ENCODE results near the gene OR6A2. TPM values are rescaled to one million over a fixed set of nuclear protein-coding genes. Genes with fewer than 3 reads are reported as not detected.
A peak's percentile ranks its signal among the peaks of the same experiment; 100 is the strongest.
"Not testable (repeated sequence)": the region's sequence is repeated elsewhere in the genome, so short reads cannot be mapped to it uniquely, and the experiment has no call there.

Gene OR6A2
- total RNA-seq, 1 donor from 2014 or later = 0.21 TPM

DNA sequence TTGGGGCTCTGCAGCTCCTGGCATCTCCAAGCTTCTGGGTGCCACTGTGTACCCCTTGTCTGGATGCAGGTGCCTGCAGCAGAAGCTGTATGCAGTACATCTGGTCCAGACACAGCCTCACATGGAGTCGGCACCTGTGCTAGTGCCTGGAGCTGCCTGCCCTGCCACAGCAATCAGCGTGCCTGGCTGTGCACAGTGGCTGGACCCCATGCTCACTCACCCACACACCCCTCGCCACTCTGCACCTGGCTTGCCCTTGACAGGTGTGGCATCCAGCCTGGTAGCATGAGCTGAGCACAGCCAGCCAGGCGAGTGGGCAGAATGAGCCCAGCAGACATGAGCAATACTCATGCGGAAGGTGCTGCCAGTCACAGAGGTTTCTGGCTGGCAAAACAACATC is 19.5 kb upstream of the OR6A2 start:
- Mint-ChIP-seq H3K4me3 (no peak overlapping the region), H3K4me1 (no peaks in the 10 kb centered on the region), H3K27ac (ENCODE audit: unreplicated experiment) (no peak overlapping the region), H3K27me3 (ENCODE audit: low read depth) (no peaks in the 10 kb centered on the region), H3K36me3 (ENCODE audit: low read depth) (peaks cover 5% of the 10 kb centered on the region), H3K9me3 (peaks cover 4% of the 10 kb centered on the region)
- TF ChIP-seq CTCF (conservative IDR thresholded peaks at IDR 0.05) = no peak
- DNase-seq (ENCODE audit: low read depth, low spot score) = no peak

GRCh38 chr11:6817694-6818093 is 18.2 kb upstream of the OR6A2 start:
- no peak overlapping the region for H3K4me3 Mint-ChIP-seq
- no peak for DNase-seq (ENCODE audit: low read depth, low spot score)
- no peaks in the 10 kb centered on the region for H3K27me3 Mint-ChIP-seq (ENCODE audit: low read depth)
- H3K9me3 Mint-ChIP-seq = peaks cover 4% of the 10 kb centered on the region
- no peaks in the 10 kb centered on the region for H3K4me1 Mint-ChIP-seq
- peaks cover 5% of the 10 kb centered on the region for H3K36me3 Mint-ChIP-seq (ENCODE audit: low read depth)
- H3K27ac Mint-ChIP-seq (ENCODE audit: unreplicated experiment) = no peak overlapping the region
- TF ChIP-seq CTCF (conservative IDR thresholded peaks at IDR 0.05) = no peak

- Mint-ChIP-seq H3K9me3 (no peaks in the 10 kb centered on the region), H3K4me3 (no peak overlapping the region), H3K27me3 (ENCODE audit: low read depth) (no peaks in the 10 kb centered on the region), H3K27ac (ENCODE audit: unreplicated experiment) (no peak overlapping the region), H3K4me1 (no peaks in the 10 kb centered on the region), H3K36me3 (ENCODE audit: low read depth) (no peaks in the 10 kb centered on the region)
- TF ChIP-seq CTCF (conservative IDR thresholded peaks at IDR 0.05) = no peak
- no peak for DNase-seq (ENCODE audit: low read depth, low spot score)
These were observed 14.2 kb upstream of the OR6A2 start for GRCh38 chr11:6813656-6814055.

- Mint-ChIP-seq H3K4me1 (no peaks in the 10 kb centered on the region), H3K9me3 (no peaks in the 10 kb centered on the region), H3K27ac (ENCODE audit: unreplicated experiment) (no peak overlapping the region), H3K4me3 (no peak overlapping the region), H3K36me3 (ENCODE audit: low read depth) (no peaks in the 10 kb centered on the region), H3K27me3 (ENCODE audit: low read depth) (no peaks in the 10 kb centered on the region)
- DNase-seq (ENCODE audit: low read depth, low spot score) = peak; percentile 29
- peak; percentile 87 for TF ChIP-seq CTCF (conservative IDR thresholded peaks at IDR 0.05)
These were observed 13.0 kb upstream of the OR6A2 start for GRCh38 chr11:6812390-6813005.

DNA sequence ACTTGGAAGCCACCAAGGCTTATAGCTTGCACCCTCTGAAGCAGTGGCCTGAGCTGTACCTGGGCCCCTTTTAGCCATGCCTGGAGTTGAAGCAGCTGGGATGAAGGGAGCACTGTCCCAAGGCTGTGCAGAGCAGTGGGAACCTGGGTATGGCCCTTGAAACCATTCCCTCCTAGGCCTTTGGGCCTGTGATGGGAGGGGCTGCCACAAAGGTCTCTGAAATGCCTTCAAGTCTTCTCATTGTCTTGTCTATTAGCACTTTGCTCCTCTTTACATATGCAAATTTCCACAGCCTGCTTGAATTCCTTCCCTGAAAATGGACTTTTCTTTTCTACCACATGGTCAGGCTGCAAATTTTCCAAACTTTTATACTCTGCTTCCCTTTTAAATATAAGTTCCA is 1.6 kb upstream of the OR6A2 start:
- not testable (repeated sequence) for DNase-seq (ENCODE audit: low read depth, low spot score); H3K36me3 Mint-ChIP-seq (ENCODE audit: low read depth); H3K27me3 Mint-ChIP-seq (ENCODE audit: low read depth); H3K9me3 Mint-ChIP-seq; H3K27ac Mint-ChIP-seq (ENCODE audit: unreplicated experiment); H3K4me1 Mint-ChIP-seq; H3K4me3 Mint-ChIP-seq

GRCh38 chr11:6794639-6795038 is 4.8 kb downstream of the OR6A2 start:
- no peak overlapping the region for H3K4me3 Mint-ChIP-seq
- no peak overlapping the region for H3K27ac Mint-ChIP-seq (ENCODE audit: unreplicated experiment)
- TF ChIP-seq CTCF (conservative IDR thresholded peaks at IDR 0.05) = no peak
- H3K9me3 Mint-ChIP-seq = no peaks in the 10 kb centered on the region
- H3K27me3 Mint-ChIP-seq (ENCODE audit: low read depth) = no peaks in the 10 kb centered on the region
- no peak for DNase-seq (ENCODE audit: low read depth, low spot score)
- H3K36me3 Mint-ChIP-seq (ENCODE audit: low read depth) = no peaks in the 10 kb centered on the region
- no peaks in the 10 kb centered on the region for H3K4me1 Mint-ChIP-seq

All from neural crest cell (in vitro differentiated cells).